Type B pancreatic cell (in vitro differentiated cells): ENCODE data around the gene ITM2B. TPM values are rescaled to one million over a fixed set of nuclear protein-coding genes. Genes with fewer than 3 reads are reported as not detected.

Source experiments
- DNase-seq: peaks from one replicate; pipeline ENCODE4 v3.0.0; 2021; ENCODE audit warnings: mixed read lengths; ENCODE audit not compliant: unreplicated experiment; ENCODE audit errors: extremely low spot score
- H3K27ac Mint-ChIP-seq: 2 replicates; pipeline ENCODE4 v1.8.0; 2021; ENCODE audit warnings: mild to moderate bottlenecking, mixed read lengths
- H3K27me3 Mint-ChIP-seq: 2 replicates; pipeline ENCODE4 v1.8.0; 2021; ENCODE audit warnings: mixed read lengths
- H3K36me3 Mint-ChIP-seq: 2 replicates; pipeline ENCODE4 v1.8.0; 2021; ENCODE audit warnings: mixed read lengths
- H3K4me1 Mint-ChIP-seq: one replicate; pipeline ENCODE4 v1.8.0; 2021; ENCODE audit warnings: mixed read lengths; ENCODE audit not compliant: unreplicated experiment
- H3K4me3 Mint-ChIP-seq: 2 replicates; pipeline ENCODE4 v1.8.0; 2021; ENCODE audit warnings: mild to moderate bottlenecking, mixed read lengths
- H3K9me3 Mint-ChIP-seq: 2 replicates; pipeline ENCODE4 v1.8.0; 2021; ENCODE audit warnings: mixed read lengths
- total RNA-seq: library from RNA; stranded (reverse); gene quantifications from 2 replicates; pipeline ENCODE4 v1.2.1, GENCODE V29; 2021; ENCODE audit warnings: low replicate concordance
- TF ChIP-seq, protein P1 (sequence below): fragments of 200-600 bp; sonication (generic); conservative IDR thresholded peaks from 2 replicates; pipeline ENCODE4 v1.5.0; 2021; ENCODE audit warnings: antibody characterized with exemption, mild to moderate bottlenecking

ITM2B gene
- total RNA-seq, 1 donor from 2014 or later, result 232 TPM

DNA sequence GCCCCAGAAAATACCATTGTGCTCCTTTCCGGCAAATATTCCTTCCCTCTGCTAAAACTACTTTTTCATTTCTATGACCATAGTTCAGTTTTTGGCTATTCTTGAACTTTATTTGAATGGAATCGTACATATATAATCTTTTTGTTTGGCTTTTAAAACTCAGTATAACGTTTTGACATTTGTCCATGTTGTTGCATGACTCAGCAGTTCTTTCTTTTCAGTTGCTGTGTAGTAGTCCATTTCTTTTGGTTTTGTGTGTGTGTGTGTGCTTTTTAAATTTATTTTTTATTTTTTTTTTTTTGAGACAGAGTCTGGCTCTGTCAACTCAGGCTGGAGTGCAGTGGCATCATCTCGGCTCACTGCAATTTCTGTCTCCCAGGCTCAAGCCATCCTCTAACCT is 35.0 kb downstream of the ITM2B start:
- no peak for DNase-seq
- H3K27me3 Mint-ChIP-seq, result no peaks in the 10 kb centered on the region
- TF ChIP-seq, protein P1, sequence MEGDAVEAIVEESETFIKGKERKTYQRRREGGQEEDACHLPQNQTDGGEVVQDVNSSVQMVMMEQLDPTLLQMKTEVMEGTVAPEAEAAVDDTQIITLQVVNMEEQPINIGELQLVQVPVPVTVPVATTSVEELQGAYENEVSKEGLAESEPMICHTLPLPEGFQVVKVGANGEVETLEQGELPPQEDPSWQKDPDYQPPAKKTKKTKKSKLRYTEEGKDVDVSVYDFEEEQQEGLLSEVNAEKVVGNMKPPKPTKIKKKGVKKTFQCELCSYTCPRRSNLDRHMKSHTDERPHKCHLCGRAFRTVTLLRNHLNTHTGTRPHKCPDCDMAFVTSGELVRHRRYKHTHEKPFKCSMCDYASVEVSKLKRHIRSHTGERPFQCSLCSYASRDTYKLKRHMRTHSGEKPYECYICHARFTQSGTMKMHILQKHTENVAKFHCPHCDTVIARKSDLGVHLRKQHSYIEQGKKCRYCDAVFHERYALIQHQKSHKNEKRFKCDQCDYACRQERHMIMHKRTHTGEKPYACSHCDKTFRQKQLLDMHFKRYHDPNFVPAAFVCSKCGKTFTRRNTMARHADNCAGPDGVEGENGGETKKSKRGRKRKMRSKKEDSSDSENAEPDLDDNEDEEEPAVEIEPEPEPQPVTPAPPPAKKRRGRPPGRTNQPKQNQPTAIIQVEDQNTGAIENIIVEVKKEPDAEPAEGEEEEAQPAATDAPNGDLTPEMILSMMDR, result no peak
- H3K27ac Mint-ChIP-seq, result no peak overlapping the region
- no peaks in the 10 kb centered on the region for H3K9me3 Mint-ChIP-seq
- no peak overlapping the region for H3K4me3 Mint-ChIP-seq
- H3K36me3 Mint-ChIP-seq, result peaks cover 31% of the 10 kb centered on the region
- H3K4me1 Mint-ChIP-seq, result peaks cover 20% of the 10 kb centered on the region

DNA sequence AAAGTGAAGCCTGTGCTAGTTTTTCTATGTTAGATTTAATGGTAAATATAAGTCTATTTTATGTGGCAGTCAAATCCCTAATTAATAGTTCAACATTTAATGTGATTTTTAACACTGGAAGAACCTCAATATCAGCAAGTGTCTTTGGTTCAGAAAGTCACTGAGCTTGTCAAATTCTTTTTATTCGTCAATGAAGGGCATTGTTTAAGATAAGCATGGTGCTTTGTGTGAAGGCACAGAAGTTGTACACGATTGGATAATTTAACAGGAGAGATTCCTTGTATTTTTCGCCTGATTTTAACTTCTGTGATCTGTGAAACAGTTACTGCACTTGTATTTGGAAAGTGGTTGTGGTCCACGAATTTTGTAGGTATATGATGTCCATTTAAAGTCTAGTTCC is 40.3 kb downstream of the ITM2B start:
- Mint-ChIP-seq H3K9me3 (no peaks in the 10 kb centered on the region), H3K4me3 (no peak overlapping the region), H3K36me3 (peaks cover 9% of the 10 kb centered on the region), H3K27ac (no peak overlapping the region), H3K4me1 (no peaks in the 10 kb centered on the region), H3K27me3 (no peaks in the 10 kb centered on the region)
- no peak for DNase-seq
- TF ChIP-seq, protein P1, result no peak

DNA sequence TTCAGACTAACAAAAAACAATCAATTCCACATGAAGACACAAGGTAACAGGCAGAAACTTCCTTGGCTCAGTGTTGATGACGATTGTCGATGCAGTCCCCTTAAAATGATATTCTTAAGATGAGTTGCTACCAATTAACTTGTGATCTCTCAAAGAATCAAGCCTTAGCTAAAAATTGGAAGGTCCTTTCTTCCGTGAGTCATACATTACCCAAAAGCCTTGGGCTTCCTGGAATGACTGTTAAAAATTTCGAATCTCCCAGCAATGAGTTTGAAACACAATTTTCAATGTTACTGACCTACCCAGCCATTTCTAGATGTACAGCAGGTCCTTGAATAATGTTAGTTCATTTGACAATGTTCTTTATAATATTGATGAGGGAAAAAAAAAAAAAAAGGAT is 42.5 kb downstream of the ITM2B start:
- Mint-ChIP-seq H3K27ac (no peak overlapping the region), H3K36me3 (no peaks in the 10 kb centered on the region), H3K4me3 (no peak overlapping the region), H3K4me1 (no peaks in the 10 kb centered on the region), H3K9me3 (no peaks in the 10 kb centered on the region), H3K27me3 (no peaks in the 10 kb centered on the region)
- no peak for DNase-seq
- TF ChIP-seq, protein P1, result no peak

DNA sequence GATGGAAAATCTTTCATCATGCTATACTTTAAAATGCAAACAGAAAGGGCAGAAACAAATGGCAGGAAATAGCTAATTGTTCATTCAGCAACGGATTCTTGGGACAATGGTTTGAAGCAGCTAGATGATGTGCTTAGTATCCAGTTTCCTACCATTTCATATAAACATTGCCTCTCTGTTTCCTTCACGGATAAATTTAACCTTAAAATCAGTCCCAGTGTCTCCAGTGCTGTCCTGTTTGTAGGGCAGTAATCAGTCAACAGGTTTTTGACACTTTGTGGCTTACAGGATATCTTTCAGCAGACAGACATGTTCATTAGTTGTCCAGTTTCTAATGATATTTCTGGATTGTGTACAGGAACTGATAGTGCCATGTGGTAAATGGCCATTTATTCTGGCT is 45.8 kb downstream of the ITM2B start:
- H3K9me3 Mint-ChIP-seq, result no peaks in the 10 kb centered on the region
- no peaks in the 10 kb centered on the region for H3K27me3 Mint-ChIP-seq
- H3K4me1 Mint-ChIP-seq, result no peaks in the 10 kb centered on the region
- no peaks in the 10 kb centered on the region for H3K36me3 Mint-ChIP-seq
- TF ChIP-seq, protein P1, result no peak
- no peak overlapping the region for H3K27ac Mint-ChIP-seq
- DNase-seq, result no peak
- H3K4me3 Mint-ChIP-seq, result no peak overlapping the region

DNA sequence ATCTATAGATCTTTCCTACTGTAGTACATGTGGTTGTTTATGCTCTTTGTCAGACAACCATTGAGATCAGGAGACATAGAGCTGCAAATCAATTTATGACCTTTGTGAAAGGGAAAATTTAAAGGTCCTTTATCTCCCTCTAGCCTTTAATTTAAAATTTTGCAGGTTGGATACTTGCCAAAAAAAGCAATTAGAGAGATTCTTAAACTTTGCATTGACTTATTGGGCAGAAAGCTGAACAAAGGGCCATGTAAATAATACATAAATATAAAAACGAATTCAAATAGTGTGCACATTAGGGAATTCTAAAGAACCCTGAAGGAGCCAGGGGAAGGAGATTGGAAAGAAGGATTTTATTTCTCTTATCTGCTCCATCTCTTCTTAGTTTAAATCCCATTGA is 48.5 kb downstream of the ITM2B start:
- H3K4me3 Mint-ChIP-seq, result no peak overlapping the region
- no peak for DNase-seq
- no peaks in the 10 kb centered on the region for H3K27me3 Mint-ChIP-seq
- no peaks in the 10 kb centered on the region for H3K9me3 Mint-ChIP-seq
- no peak overlapping the region for H3K27ac Mint-ChIP-seq
- no peaks in the 10 kb centered on the region for H3K36me3 Mint-ChIP-seq
- TF ChIP-seq, protein P1, result no peak
- no peaks in the 10 kb centered on the region for H3K4me1 Mint-ChIP-seq

DNA sequence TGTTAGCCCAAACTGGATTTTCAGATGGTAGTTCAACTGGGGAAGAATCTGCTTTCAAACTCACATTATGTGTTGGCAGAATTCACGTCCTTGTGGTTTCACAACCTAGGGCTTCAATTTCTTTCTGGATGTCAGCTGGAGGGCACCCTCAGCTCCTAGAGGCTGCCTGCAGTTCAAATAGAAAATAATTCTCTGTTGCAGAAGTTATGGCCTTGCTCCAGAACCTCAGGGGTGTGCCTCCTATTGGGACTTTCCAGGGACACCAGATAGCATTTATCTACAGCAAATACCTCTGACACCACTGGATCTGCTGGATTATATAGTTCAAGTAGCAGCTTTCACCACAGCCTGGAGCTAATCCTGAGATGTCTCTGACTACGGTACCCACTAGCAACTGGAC is 58.7 kb downstream of the ITM2B start:
- DNase-seq, result no peak

More for the DNA sequence above, 58.7 kb downstream of the ITM2B start:
- H3K27ac Mint-ChIP-seq, result no peak overlapping the region
- no peaks in the 10 kb centered on the region for H3K27me3 Mint-ChIP-seq
- H3K9me3 Mint-ChIP-seq, result no peaks in the 10 kb centered on the region
- no peak overlapping the region for H3K4me3 Mint-ChIP-seq
- no peaks in the 10 kb centered on the region for H3K36me3 Mint-ChIP-seq
- no peaks in the 10 kb centered on the region for H3K4me1 Mint-ChIP-seq
- TF ChIP-seq, protein P1, result no peak
